Esophagus muscularis mucosa (tissue), 3 donors: Measurements from ENCODE around the gene ABCF2.

ENCODE experiments used
- CTCF ChIP-seq, 3 experiments: fragments of 200-600 bp in 2 of 3; fragments of 450-650 bp in 1 of 3; sonication (generic) in 2 of 3; IDR thresholded peaks; one replicate each; pipeline ENCODE4 v1.5.1; 2017 to 2019; ENCODE audit warnings: antibody characterized with exemption in 3 of 3, mild to moderate bottlenecking in 2 of 3, moderate library complexity in 1 of 3
- POLR2A ChIP-seq: fragments of 450-650 bp; IDR thresholded peaks from one replicate; pipeline ENCODE4 v1.6.1; 2017; ENCODE audit warnings: antibody characterized with exemption, moderate library complexity, mild to moderate bottlenecking, low read depth
- POLR2AphosphoS5 ChIP-seq, 2 donors: sonication (generic); formaldehyde crosslinking; IDR thresholded peaks; one replicate each; pipeline ENCODE4 v1.6.1; 2017; ENCODE audit warnings: antibody characterized with exemption in 2 of 2

- TF ChIP-seq CTCF (IDR thresholded peaks at IDR 0.05) = no peak
- no peak for TF ChIP-seq POLR2A
- TF ChIP-seq POLR2AphosphoS5 (IDR thresholded peaks at IDR 0.05) = no peak
These were observed 23.5 kb upstream of the ABCF2 start for GRCh38 chr7:151250181-151251132.
